GM21423 (cell line): Measurements from ENCODE around the gene MAPKAPK3.
"Not testable (repeated sequence)": the region's sequence is repeated elsewhere in the genome, so short reads cannot be mapped to it uniquely, and the experiment has no call there.

ENCODE experiments used
- ATAC-seq: cut with Tn5 transposase; IDR thresholded peaks from one replicate; pipeline ENCODE4 v1.9.1; 2021; ENCODE audit warnings: mild to moderate bottlenecking, moderate library complexity; ENCODE audit not compliant: unreplicated experiment

The MAPKAPK3 gene

DNA sequence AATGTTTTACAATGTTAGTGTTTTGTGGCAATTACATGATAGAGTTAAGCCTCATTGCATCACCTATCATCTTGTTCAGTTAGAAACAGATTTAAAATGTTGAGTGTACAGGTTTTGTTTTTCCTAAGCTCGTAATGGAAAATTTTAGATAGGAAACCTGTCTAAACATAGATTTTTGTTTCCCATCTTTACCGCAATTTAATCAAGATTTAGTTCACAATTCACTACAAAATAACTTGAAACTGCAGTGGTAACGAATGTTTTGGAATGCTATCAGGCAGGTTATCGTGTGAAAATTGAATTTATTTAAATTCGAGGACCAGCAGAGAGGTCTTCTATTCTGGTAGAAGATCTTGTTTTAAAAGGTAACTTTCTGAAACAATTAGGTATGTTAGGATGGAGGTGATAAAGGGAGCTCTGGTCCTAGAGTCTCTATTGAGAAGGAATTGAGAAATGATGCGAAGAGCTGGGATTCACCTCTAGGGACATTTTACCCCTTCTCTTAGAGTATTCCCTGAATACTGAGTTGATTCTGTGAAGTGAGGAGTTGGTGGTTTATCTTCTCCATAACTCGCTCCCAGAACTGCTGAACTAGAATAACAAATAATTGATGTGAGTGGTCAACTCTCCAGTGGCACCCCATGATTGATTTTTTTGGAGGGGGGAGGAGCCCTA, 59.2 kb downstream of the MAPKAPK3 start:
- no peak for ATAC-seq

GRCh38 chr3:50687127-50687751, 70.3 kb downstream of the MAPKAPK3 start:
- no peak for ATAC-seq

- no peak for ATAC-seq
These were observed 71.0 kb downstream of the MAPKAPK3 start for GRCh38 chr3:50687916-50688315.

DNA sequence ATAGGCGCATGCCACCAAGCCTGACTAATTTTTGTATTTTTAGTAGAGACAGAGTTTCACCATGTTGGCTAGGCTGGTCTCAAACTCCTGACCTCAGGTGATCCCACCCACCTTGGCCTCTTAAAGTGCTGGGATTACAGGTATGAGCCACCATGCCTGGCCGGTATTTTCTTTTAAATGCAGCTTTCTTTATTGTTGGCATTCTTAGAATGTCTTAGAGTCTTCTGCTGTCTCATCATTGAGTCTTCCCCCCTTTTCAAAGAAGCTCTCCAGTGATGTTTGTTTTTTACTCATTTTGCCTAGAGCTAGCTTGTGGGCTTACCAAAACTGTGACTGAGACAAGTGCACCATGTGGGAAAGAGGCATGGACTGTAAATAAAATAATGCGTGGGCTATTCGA, 71.7 kb downstream of the MAPKAPK3 start:
- not testable (repeated sequence) for ATAC-seq

DNA sequence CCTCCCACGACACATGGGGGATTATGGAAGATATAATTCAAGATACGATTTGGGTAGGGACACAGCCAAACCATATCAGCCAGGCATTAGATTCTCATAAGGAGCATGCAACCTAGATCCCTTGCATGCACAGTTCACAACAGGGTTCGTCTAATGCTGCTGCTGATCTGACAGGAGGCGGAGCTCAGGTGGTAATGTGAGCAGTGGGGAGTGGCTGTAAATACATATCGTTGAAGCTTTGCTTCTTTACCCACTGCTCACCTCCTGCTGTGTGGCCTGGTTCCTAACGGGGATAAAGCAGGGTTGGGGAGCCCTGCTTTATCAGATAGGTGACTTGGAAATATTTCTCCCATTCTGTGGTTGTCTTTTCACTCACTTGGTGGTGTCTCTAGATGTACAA, 72.6 kb downstream of the MAPKAPK3 start:
- ATAC-seq: no peak

DNA sequence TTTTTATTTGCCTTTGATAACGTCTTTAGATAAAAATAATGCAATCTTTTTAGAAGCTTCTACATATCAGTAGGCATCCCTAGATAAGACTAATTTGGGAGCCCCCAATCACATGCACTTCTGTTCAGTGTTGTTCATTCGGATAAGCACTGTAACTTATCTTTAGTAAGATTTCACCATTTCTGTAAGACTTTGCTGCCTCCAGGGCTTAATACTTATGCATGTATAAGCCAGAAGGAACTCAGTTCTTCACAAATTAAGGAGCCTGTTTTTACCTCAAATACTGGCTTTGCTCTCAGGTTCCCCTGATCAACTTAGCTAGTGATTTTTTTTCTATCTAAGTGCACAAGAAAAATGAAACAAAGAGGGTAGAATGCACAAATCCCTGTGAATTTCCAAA, 78.1 kb downstream of the MAPKAPK3 start:
- ATAC-seq: no peak

- no peak for ATAC-seq
These were observed 79.3 kb downstream of the MAPKAPK3 start for GRCh38 chr3:50696276-50696675.

GRCh38 chr3:50698269-50698668, 81.3 kb downstream of the MAPKAPK3 start:
- no peak for ATAC-seq
